Measurements from ENCODE around the gene CASZ1. TPM values are rescaled to one million over a fixed set of nuclear protein-coding genes. Genes with fewer than 3 reads are reported as not detected.

CASZ1 gene
- total and polyA plus RNA-seq, 2 experiments from 2014 or later, result 6.2 to 6.7 TPM

DNA sequence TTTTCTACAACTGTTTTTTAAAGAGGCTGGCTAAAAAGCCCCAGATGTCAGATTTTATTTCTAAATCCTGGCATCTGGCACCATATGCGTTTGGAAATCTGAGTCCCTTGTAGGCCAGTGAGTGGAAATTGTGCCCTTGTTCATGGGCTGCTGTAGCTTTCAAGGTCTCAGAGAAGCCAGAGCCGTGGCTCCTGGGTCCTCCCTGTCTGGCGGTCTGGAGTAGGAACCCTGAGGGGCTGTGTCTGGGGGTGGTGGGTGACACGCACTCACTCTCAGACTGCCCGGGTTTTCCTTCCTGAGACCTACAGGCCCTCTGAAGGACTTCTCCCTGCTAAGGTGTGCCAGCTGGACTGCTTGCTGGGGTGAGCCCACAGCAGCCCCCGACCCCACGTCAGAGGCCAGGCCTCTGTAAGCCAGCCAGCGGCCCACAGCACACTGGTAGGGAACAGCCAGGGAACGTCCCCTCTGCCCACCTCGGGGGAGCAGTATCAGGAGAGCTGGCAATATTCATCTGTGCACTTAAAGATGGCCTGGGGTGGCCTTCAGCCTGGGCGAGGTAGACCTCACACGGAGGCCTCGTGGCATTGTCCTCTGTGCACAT lies 170.2 kb downstream of the CASZ1 start (continued):
- TF ChIP-seq POLR2AphosphoS5 (IDR thresholded peaks at IDR 0.05; ENCODE audit: low read depth) (no peak), EZH2phosphoT487 (IDR thresholded peaks at IDR 0.05; ENCODE audit: unreplicated experiment) (no peak)

- no peak for DNase-seq (ENCODE audit: low spot score)
- ATAC-seq, result no peak
- Histone ChIP-seq H4K20me1 (replicated peaks; ENCODE audit: insufficient read depth) (no peaks in the 10 kb centered on the region), H3K27ac (ENCODE audit: low read depth) (no peak overlapping the region), H3K4me1 (ENCODE audit: insufficient read depth) (no peaks in the 10 kb centered on the region), H3K9me2 (ENCODE audit: insufficient read depth) (no peaks in the 10 kb centered on the region), H3K79me2 (replicated peaks; ENCODE audit: insufficient read depth) (no peaks in the 10 kb centered on the region), H3K27me3 (ENCODE audit: insufficient read depth) (no peaks in the 10 kb centered on the region), H3K4me2 (no peak overlapping the region), H3F3A (replicated peaks; ENCODE audit: low read depth) (no peaks in the 10 kb centered on the region), H3K4me3 (no peak overlapping the region), H3K36me3 (ENCODE audit: insufficient read depth) (no peaks in the 10 kb centered on the region), H2AFZ (no peak overlapping the region)
- Mint-ChIP-seq H3K4me1 (peaks cover 3% of the 10 kb centered on the region), H3K4me3 (no peak overlapping the region), H3K27me3 (ENCODE audit: insufficient read depth, low read depth, poor library complexity) (peaks cover 15% of the 10 kb centered on the region), H3K36me3 (ENCODE audit: low read depth) (no peaks in the 10 kb centered on the region), H3K27ac (peak overlapping the region; percentile 86; the same call in 1 of the 2 replicates), H3K9me3 (no peaks in the 10 kb centered on the region; the same call in 2 of the 3 replicates)
- TF ChIP-seq NANOG (IDR thresholded peaks at IDR 0.05; ENCODE audit: borderline replicate concordance) (no peak), STAT1 (IDR thresholded peaks at IDR 0.05; ENCODE audit: unreplicated experiment) (no peak), ZNF331 (CRISPR knock-in tag; IDR thresholded peaks at IDR 0.05; ENCODE audit: low read depth) (no peak)
- TF ChIP-seq, protein P1, sequence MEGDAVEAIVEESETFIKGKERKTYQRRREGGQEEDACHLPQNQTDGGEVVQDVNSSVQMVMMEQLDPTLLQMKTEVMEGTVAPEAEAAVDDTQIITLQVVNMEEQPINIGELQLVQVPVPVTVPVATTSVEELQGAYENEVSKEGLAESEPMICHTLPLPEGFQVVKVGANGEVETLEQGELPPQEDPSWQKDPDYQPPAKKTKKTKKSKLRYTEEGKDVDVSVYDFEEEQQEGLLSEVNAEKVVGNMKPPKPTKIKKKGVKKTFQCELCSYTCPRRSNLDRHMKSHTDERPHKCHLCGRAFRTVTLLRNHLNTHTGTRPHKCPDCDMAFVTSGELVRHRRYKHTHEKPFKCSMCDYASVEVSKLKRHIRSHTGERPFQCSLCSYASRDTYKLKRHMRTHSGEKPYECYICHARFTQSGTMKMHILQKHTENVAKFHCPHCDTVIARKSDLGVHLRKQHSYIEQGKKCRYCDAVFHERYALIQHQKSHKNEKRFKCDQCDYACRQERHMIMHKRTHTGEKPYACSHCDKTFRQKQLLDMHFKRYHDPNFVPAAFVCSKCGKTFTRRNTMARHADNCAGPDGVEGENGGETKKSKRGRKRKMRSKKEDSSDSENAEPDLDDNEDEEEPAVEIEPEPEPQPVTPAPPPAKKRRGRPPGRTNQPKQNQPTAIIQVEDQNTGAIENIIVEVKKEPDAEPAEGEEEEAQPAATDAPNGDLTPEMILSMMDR (conservative IDR thresholded peaks at IDR 0.05; ENCODE audit: low read depth in 2 of 2), result no peak
Measured at GRCh38 chr1:10625554-10625953, 170.9 kb downstream of the CASZ1 start.

DNA sequence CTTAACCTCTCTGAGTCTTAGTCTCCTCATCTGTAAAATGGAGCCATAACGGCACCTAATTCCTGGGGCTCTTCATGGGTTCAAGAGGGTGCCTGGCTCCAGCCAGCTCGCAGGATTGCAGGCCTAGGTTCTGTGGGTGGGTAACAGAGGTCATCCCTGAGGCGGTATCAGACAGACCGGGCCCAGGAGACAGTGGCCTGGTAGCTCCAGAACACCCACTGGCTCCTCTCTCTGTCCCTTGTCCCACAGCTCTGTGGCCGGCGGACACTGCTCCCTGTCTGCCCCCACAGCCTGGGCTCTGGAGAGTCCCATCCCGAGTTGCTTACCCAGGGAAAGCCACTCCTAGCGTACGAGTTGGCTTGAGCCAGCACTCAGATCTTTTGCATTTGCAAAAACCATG lies 171.4 kb downstream of the CASZ1 start:
- H3K27ac Mint-ChIP-seq, result no peak overlapping the region
- TF ChIP-seq CREB1 (CRISPR knock-in tag; IDR thresholded peaks at IDR 0.05; ENCODE audit: low read depth) (no peak), ZNF331 (CRISPR knock-in tag; IDR thresholded peaks at IDR 0.05; ENCODE audit: low read depth) (no peak), EZH2 (IDR thresholded peaks at IDR 0.05; ENCODE audit: low read depth, unreplicated experiment) (no peak), ZNF114 (CRISPR knock-in tag; IDR thresholded peaks at IDR 0.05) (no peak), STAT1 (IDR thresholded peaks at IDR 0.05; ENCODE audit: unreplicated experiment) (no peak), NANOG (IDR thresholded peaks at IDR 0.05; ENCODE audit: borderline replicate concordance) (no peak), REST (IDR thresholded peaks at IDR 0.05; ENCODE audit: unreplicated experiment) (no peak)
- TF ChIP-seq, protein P2, sequence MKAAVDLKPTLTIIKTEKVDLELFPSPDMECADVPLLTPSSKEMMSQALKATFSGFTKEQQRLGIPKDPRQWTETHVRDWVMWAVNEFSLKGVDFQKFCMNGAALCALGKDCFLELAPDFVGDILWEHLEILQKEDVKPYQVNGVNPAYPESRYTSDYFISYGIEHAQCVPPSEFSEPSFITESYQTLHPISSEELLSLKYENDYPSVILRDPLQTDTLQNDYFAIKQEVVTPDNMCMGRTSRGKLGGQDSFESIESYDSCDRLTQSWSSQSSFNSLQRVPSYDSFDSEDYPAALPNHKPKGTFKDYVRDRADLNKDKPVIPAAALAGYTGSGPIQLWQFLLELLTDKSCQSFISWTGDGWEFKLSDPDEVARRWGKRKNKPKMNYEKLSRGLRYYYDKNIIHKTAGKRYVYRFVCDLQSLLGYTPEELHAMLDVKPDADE (IDR thresholded peaks at IDR 0.05), result no peak
- TF ChIP-seq, protein P1 (conservative IDR thresholded peaks at IDR 0.05; ENCODE audit: low read depth in 2 of 2), result no peak

More for the DNA sequence above, 171.4 kb downstream of the CASZ1 start:
- Histone ChIP-seq H4K20me1 (replicated peaks; ENCODE audit: insufficient read depth) (no peaks in the 10 kb centered on the region), H3K79me2 (replicated peaks; ENCODE audit: insufficient read depth) (no peaks in the 10 kb centered on the region), H3K36me3 (ENCODE audit: insufficient read depth) (no peaks in the 10 kb centered on the region), H3K4me2 (no peak overlapping the region), H3K4me1 (ENCODE audit: insufficient read depth) (no peaks in the 10 kb centered on the region), H3K4me3 (no peak overlapping the region), H3K27me3 (ENCODE audit: insufficient read depth) (no peaks in the 10 kb centered on the region), H2AFZ (no peak overlapping the region), H3K9me2 (ENCODE audit: insufficient read depth) (no peaks in the 10 kb centered on the region), H3K27ac (ENCODE audit: low read depth) (no peak overlapping the region), H3F3A (replicated peaks; ENCODE audit: low read depth) (no peaks in the 10 kb centered on the region)
- Mint-ChIP-seq H3K9me3 (no peaks in the 10 kb centered on the region; the same call in 2 of the 3 replicates), H3K4me1 (no peaks in the 10 kb centered on the region; the same call in 2 of the 3 replicates), H3K27me3 (ENCODE audit: insufficient read depth, low read depth, poor library complexity) (peaks cover 13% of the 10 kb centered on the region), H3K36me3 (ENCODE audit: low read depth) (no peaks in the 10 kb centered on the region), H3K4me3 (no peak overlapping the region)
- DNase-seq (ENCODE audit: low spot score), result no peak
- ATAC-seq, result no peak
